Epithelial cell of alveolus of lung (primary cell): ENCODE results near the gene HSPB1. TPM values are rescaled to one million over a fixed set of nuclear protein-coding genes. Genes with fewer than 3 reads are reported as not detected.

Source experiments
- total RNA-seq: library from RNA; depleted of rRNA; stranded (reverse); fragments of >200 nt; gene quantifications from 2 replicates; pipeline ENCODE4 v1.2.1, GENCODE V29; 2015

The HSPB1 gene
- total RNA-seq, result 213 and 451 TPM in 2 replicates

GRCh38 chr7:76302347-76303201 is at the start of gene HSPB1:
HSPB1 (plus strand) TSS chr7:76302673; CDS start chr7:76302713, 40 bp downstream.

Other genes with a start within 250 kb of the HSPB1 start
- 7.1 and 8.5 TPM in 2 replicates for gene SRRM3, start 100.8 kb upstream of the HSPB1 start, total RNA-seq
- gene YWHAG, start 56.3 kb downstream of the HSPB1 start, total RNA-seq, result 62.4 and 84.9 TPM in 2 replicates
- 0.48 and 1.7 TPM in 2 replicates for gene SSC4D, start 107.0 kb downstream of the HSPB1 start, total RNA-seq
- gene ZP3, start 122.3 kb downstream of the HSPB1 start, total RNA-seq, result 0.72 and 2.1 TPM in 2 replicates
- 7.6 and 13.4 TPM in 2 replicates for gene DTX2, start 159.0 kb downstream of the HSPB1 start, total RNA-seq
- gene UPK3B, start 207.9 kb downstream of the HSPB1 start, total RNA-seq, result 0.91 TPM in 1 of 2 replicates, not detected in the other
- not detected in 2 replicates for gene SPDYE16, start 240.6 kb downstream of the HSPB1 start, total RNA-seq